SK-MEL-5 (cell line): ENCODE results near the gene TAF11L10. TPM values are rescaled to one million over a fixed set of nuclear protein-coding genes. Genes with fewer than 3 reads are reported as not detected.
"Not testable (repeated sequence)": the region's sequence is repeated elsewhere in the genome, so short reads cannot be mapped to it uniquely, and the experiment has no call there.

Experiments used
- DNase-seq: peaks from one replicate; pipeline ENCODE4 v3.0.0-alpha.2; 2016; ENCODE audit warnings: low read depth, low spot score
- in situ Hi-C: cut with HindIII; loops from 2 replicates; pipeline ENCODE4 v1.10.0; 2016; ENCODE audit warnings: low sequenced_read_pairs, high pct_unique_total_duplicates, low pct_unique_long_range_greater_than_20kb
- polyA plus RNA-seq, 2 experiments: library from polyadenylated mRNA; depleted of rRNA; stranded (reverse); fragments of >200 nt; gene quantifications; 2 replicates each; pipeline ENCODE4 v1.2.3, GENCODE V29; 2015
- small RNA-seq, 2 experiments: library from RNA; depleted of rRNA; stranded (forward); fragments of <200 nt; gene quantifications; one replicate each; pipeline ENCODE3, GENCODE V24; 2014
- total RNA-seq: library from RNA; depleted of rRNA; stranded (reverse); fragments of >200 nt; shearing (Covaris generic); gene quantifications from 2 replicates; pipeline ENCODE4 v1.2.3, GENCODE V29; 2014; rRNA removed

Gene TAF11L10
- total RNA-seq, result not detected in 2 replicates
- not detected in 2 replicates for polyA plus RNA-seq (2015; cell fraction: cytosol; rRNA removed)
- polyA plus RNA-seq (2015; cell fraction: nucleus; rRNA removed), result not detected in 2 replicates

DNA sequence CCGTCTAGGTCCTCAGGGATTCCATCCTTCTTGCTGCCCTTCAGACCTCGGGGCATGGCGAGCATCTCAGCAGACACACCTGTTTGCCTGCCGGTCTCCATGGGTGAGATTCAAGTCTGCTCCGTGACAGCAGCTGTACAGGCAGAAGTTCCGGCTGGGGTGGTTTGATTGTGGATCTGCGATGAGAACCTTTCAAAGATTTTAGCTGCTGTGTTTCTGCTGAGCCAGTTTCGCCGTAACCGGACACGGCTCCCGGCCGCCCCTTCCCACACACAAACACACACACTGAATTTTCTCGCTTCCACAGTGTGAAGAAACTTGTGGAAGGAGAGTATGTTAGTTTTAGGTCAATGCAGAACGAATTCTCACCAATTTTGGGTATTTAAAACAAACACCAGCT, at the start of gene TAF11L10:
TAF11L10 (minus strand) TSS at position 101 of the 400 bp plus-strand sequence.
- DNase-seq, in situ Hi-C loops: not testable (repeated sequence)

DNA sequence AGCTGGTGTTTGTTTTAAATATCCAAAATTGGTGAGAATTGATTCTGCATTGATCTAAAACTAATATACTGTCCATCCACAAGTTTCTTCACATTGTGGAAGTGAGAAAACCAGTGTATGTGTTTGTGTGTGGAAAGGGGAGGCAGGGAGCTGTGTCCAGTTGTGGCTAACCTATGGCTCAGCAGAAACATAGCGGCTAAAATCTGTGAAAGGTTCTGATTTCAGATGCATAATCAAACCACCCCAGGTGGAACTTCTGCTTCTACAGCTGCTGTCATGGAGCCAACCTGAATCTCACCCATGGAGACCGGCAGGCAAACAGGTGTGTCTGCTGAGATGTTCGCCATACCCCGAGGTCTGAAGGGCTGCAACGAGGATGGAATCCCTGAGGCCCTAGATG, 36.5 kb upstream of the TAF11L10 start, which contains the start of gene TAF11L14:
TAF11L14 (plus strand) TSS at position 301 of the 400 bp plus-strand sequence.
- no peak for DNase-seq
- in situ Hi-C loops, result no loop called here

DNA sequence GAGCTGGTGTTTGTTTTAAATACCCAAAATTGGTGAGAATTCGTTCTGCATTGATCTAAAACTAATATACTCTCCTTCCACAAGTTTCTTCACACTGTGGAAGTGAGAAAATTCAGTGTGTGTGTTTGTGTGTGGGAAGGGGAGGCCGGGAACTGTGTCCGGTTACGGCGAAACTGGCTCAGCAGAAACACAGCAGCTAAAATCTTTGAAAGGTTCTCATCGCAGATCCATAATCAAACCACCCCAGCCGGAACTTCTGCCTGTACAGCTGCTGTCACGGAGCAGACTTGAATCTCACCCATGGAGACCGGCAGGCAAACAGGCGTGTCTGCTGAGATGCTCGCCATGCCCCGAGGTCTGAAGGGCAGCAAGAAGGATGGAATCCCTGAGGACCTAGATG, 34.2 kb upstream of the TAF11L10 start, which contains the start of gene TAF11L13:
TAF11L13 (plus strand) TSS at position 301 of the 400 bp plus-strand sequence.
- DNase-seq, in situ Hi-C loops: not testable (repeated sequence)

DNA sequence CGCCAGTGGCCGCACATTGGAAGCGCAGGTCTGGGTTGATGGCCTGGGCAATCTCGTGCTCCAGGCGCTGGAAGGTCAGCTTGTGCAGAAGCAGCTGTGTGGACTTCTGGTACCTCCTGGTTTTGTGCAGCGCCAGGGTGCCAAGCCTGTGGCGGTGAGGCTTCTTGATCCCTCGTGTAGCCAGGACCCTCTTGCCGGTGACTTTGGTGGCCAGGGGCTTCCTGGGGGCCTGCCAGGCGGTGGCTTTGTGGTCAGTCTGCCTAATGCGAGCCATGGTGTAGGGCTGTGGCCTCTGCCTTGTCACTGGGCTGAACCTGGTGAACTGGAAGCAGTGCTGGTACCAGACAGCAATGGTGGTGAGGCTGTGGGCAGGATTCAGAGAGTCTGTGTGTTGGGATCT, 28.1 kb upstream of the TAF11L10 start:
- no peak for DNase-seq
- in situ Hi-C loops, result no loop called here

DNA sequence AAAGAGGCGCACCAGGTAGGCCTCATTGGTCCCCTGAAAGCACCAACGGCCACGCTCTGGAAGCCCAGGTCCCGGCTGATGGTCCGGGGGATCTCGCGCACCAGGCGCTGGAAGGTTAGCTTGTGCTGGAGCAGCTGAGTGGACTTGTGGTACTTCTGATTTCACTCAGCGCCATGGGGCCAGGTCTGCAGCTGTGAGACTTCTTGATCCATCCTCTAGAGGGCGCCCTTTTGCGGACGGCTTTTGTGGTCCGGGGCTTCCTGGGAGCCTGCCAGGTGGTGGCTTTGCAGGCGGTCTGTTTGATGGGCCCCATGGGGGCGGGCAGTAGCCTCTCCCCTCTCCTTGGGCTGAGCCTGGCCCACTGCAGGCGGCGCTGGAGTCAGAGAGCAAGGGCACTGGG, 23.0 kb upstream of the TAF11L10 start:
- in situ Hi-C loops, result no loop called here
- peak; percentile 21 for DNase-seq

DNA sequence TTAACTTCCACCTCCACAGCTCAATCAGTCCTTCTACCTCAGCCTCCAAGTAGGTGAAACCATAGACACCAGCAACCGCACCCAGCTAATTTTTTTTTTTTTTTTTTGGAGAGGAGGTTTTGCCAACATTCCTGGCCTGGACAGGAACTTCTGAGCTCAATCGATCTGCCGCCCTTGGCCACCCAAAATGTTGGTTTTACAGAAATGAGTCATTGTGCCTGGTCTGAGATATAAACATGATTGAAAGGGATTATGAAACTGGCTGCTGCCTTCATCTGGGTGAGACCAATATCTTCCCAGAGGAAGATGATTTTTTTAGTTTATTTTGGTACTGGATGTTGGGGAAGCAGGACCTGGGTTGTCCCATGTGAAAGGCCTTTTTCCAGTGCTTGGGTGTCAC, 21.7 kb upstream of the TAF11L10 start:
- DNase-seq, result no peak
- in situ Hi-C loops, result no loop called here

DNA sequence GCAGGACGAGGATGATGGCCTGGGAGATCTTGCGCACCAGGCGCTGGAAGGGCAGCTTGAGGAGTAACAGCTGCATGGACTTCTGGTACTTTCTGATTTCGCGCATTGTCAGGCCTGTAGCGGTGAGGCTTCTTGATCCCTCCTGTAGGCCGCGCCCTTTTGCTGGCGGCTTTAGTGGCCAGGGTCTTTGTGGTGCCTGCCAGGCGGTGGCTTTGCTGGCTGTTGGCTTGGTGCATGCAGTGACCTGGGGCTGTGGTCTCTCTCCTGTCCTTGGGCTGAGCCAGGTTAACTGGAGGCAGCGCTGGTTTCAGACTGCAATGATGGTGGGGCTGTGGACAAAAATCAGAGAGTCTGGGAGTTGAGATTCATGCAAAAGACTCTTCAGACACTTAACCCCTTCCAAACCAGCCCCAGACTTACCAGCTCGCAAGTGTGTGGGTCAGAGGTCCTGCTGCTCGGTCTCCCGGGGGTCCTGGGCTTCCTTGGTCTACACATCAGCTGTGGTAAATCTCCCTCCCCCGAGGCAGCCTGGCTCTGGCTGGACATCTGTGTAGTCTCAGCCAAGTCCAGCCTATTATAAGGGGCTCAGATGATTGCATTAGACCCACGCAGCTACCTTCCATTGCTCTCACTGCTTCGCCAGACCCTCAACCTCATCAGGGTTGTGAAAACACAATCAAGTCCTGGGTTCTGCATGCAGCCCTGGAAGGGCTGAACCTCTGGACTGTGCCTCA, 17.4 kb upstream of the TAF11L10 start:
- in situ Hi-C loops, result no loop called here
- no peak for DNase-seq

DNA sequence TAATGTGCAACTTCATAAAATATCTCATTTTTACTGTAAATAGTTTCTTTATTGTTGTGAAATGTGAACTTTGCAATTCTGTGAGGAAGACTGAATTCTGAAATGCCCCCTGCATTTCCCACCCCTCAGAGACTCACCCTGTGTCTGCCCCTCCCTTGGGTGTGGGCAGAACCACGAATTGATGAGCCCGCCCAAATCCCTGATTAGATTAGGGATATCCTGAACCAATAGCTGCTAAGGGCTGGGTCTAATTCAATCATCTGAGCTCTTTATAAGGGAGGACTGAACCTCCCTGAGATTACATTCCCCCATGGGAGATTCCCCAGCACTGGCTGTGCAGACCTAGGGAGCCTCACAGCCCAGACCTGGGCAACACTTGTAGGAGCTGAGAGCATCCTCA, 12.5 kb upstream of the TAF11L10 start, which contains the start of gene TAF11L12:
TAF11L12 (plus strand) TSS at position 301 of the 400 bp plus-strand sequence.
- in situ Hi-C loops, DNase-seq: not testable (repeated sequence)

DNA sequence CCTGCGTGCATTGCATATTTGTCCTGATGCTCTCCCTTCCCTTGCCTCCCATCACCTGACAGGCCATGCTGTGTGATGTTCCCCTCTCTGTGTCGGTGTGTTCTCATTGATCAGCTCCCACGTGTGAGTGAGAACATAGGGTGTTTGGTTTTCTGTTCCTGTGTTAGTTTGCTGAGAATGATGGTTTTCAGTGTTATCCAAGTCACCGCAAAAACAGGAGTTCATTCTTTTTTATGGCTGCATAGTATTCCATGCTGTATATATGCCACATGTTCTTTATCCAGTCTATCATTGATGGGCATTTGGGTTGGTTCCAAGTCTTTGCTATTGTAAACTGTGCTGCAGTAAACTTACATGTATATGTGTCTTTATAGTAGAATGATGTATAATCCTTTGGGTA, 9.8 kb upstream of the TAF11L10 start:
- in situ Hi-C loops, result not testable (repeated sequence)

DNA sequence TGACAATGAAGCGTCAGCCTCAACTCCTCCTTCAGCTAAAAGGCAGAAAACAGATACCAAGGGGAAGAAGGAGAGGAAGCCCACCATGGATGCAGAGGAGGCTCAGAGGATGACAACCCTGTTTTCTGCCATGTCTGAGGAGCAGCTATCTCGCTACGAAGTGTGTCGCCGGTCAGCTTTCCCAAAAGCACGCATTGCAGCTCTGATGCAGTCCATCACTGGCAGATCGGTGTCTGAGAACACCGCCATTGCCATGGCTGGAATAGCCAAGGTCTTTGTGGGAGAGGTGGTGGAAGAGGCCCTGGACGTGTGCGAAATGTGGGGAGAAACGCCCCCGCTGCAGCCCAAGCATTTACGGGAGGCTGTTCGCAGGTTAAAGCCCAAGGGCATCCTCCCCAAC, 7.3 kb upstream of the TAF11L10 start:
- in situ Hi-C loops, result no loop called here
- no peak for DNase-seq

More for the DNA sequence above, 9.8 kb upstream of the TAF11L10 start:
- DNase-seq, result not testable (repeated sequence)

DNA sequence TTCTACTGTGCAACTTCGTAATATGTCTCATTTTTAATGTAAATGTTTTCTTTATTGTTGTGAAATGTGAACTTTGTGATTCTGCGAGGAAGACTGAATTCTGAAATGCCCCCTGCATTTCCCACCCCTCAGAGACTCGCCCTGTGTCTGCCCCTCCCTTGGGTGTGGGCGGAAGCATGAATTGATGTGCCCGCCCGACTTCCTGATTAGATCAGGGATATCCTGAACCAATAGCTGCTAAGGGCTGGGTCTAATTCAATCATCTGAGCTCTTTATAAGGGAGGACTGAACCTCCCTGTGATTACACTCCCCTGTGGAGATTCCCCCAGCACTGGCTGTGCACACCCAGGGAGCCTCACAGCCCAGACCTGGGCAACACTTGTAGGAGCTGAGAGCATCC, 6.3 kb upstream of the TAF11L10 start, which contains the start of gene TAF11L11:
TAF11L11 (plus strand) TSS at position 304 of the 400 bp plus-strand sequence.
- DNase-seq, in situ Hi-C loops: not testable (repeated sequence)

DNA sequence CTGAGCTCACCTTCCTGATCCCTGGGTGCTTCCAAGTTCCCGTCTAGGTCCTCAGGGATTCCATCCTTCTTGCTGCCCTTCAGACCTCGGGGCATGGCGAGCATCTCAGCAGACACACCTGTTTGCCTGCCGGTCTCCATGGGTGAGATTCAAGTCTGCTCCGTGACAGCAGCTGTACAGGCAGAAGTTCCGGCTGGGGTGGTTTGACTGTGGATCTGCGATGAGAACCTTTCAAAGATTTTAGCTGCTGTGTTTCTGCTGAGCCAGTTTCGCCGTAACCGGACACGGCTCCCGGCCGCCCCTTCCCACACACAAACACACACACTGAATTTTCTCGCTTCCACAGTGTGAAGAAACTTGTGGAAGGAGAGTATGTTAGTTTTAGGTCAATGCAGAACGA, 3.4 kb downstream of the TAF11L10 start, which contains the start of gene TAF11L9:
TAF11L9 (minus strand) TSS at position 140 of the 400 bp plus-strand sequence.
- in situ Hi-C loops, DNase-seq: not testable (repeated sequence)

DNA sequence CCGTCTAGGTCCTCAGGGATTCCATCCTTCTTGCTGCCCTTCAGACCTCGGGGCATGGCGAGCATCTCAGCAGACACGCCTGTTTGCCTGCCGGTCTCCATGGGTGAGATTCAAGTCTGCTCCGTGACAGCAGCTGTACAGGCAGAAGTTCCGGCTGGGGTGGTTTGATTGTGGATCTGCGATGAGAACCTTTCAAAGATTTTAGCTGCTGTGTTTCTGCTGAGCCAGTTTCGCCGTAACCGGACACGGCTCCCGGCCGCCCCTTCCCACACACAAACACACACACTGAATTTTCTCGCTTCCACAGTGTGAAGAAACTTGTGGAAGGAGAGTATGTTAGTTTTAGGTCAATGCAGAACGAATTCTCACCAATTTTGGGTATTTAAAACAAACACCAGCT, 6.8 kb downstream of the TAF11L10 start, which contains the start of gene TAF11L8:
TAF11L8 (minus strand) TSS at position 101 of the 400 bp plus-strand sequence.
- in situ Hi-C loops, DNase-seq: not testable (repeated sequence)

DNA sequence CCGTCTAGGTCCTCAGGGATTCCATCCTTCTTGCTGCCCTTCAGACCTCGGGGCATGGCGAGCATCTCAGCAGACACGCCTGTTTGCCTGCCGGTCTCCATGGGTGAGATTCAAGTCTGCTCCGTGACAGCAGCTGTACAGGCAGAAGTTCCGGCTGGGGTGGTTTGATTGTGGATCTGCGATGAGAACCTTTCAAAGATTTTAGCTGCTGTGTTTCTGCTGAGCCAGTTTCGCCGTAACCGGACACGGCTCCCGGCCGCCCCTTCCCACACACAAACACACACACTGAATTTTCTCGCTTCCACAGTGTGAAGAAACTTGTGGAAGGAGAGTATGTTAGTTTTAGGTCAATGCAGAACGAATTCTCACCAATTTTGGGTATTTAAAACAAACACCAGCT, 12.0 kb downstream of the TAF11L10 start, which contains the start of gene TAF11L7:
TAF11L7 (minus strand) TSS at position 101 of the 400 bp plus-strand sequence.
- in situ Hi-C loops, DNase-seq: not testable (repeated sequence)

Small RNA genes within 50 kb of the gene (small RNA-seq; reads per million reads assigned to genes)
- 0 reads per million in 2 experiments for gene AC233724.1
- 0 reads per million in 2 experiments for gene AC233724.3
- gene AC233724.4, result 0 reads per million in 2 experiments
- gene AC233724.6, result 0 reads per million in 2 experiments
- 0 reads per million in 2 experiments for gene AC233724.7

Other genes starting within 250 kb of the TAF11L10 start
- gene TAF11L2, start 99.6 kb downstream of the TAF11L10 start, total RNA-seq, result not detected in 2 replicates
- gene TAF11L3, start 79.5 kb downstream of the TAF11L10 start, total RNA-seq, result not detected in 2 replicates
- gene TAF11L4, start 76.0 kb downstream of the TAF11L10 start, total RNA-seq, result not detected in 2 replicates
- gene TAF11L5, start 72.6 kb downstream of the TAF11L10 start, total RNA-seq, result not detected in 2 replicates
- not detected in 2 replicates for gene TAF11L6, start 69.2 kb downstream of the TAF11L10 start, total RNA-seq
- gene TAF11L7, start 12.1 kb downstream of the TAF11L10 start, total RNA-seq, result not detected in 2 replicates
- not detected in 2 replicates for gene TAF11L8, start 6.9 kb downstream of the TAF11L10 start, total RNA-seq
- gene TAF11L9, start 3.4 kb downstream of the TAF11L10 start, total RNA-seq, result not detected in 2 replicates
- gene TAF11L11, start 6.4 kb upstream of the TAF11L10 start, total RNA-seq, result not detected in 2 replicates
- not detected in 2 replicates for gene TAF11L12, start 12.6 kb upstream of the TAF11L10 start, total RNA-seq
- gene TAF11L13, start 34.3 kb upstream of the TAF11L10 start, total RNA-seq, result not detected in 2 replicates
- gene TAF11L14, start 36.6 kb upstream of the TAF11L10 start, total RNA-seq, result not detected in 2 replicates